ENCODE measurements around the gene CDADC1.

DNA sequence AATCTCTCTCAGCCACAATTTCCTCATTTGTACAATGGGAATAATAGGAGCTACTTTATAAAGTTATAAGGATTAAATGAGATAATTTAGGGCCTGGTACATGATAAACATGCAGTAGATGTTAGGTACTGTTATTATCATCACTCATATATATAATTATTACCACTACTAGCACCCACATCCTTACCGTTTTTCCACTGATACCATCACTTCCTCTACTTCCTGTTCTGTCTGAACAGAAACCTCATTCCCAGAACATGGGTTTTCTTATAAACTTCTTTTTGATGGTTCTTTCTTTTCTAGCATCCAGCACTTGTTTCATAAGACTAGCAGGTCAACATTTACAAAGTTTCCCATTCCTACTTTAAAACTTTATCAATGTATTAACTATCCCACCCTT is 6.3 kb downstream of the CDADC1 start:
- TF ChIP-seq, protein P1, sequence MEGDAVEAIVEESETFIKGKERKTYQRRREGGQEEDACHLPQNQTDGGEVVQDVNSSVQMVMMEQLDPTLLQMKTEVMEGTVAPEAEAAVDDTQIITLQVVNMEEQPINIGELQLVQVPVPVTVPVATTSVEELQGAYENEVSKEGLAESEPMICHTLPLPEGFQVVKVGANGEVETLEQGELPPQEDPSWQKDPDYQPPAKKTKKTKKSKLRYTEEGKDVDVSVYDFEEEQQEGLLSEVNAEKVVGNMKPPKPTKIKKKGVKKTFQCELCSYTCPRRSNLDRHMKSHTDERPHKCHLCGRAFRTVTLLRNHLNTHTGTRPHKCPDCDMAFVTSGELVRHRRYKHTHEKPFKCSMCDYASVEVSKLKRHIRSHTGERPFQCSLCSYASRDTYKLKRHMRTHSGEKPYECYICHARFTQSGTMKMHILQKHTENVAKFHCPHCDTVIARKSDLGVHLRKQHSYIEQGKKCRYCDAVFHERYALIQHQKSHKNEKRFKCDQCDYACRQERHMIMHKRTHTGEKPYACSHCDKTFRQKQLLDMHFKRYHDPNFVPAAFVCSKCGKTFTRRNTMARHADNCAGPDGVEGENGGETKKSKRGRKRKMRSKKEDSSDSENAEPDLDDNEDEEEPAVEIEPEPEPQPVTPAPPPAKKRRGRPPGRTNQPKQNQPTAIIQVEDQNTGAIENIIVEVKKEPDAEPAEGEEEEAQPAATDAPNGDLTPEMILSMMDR (conservative IDR thresholded peaks at IDR 0.05; ENCODE audit: low read depth in 2 of 2), result no peak
- TF ChIP-seq EZH2phosphoT487 (IDR thresholded peaks at IDR 0.05; ENCODE audit: unreplicated experiment) (no peak), POLR2AphosphoS5 (IDR thresholded peaks at IDR 0.05; ENCODE audit: low read depth) (no peak), EZH2 (IDR thresholded peaks at IDR 0.05; ENCODE audit: low read depth, unreplicated experiment) (no peak), ZNF114 (CRISPR knock-in tag; IDR thresholded peaks at IDR 0.05) (no peak), JUNB (IDR thresholded peaks at IDR 0.05; ENCODE audit: unreplicated experiment) (no peak), CREB1 (CRISPR knock-in tag; IDR thresholded peaks at IDR 0.05; ENCODE audit: low read depth) (no peak), STAT1 (IDR thresholded peaks at IDR 0.05; ENCODE audit: unreplicated experiment) (no peak), ZNF331 (CRISPR knock-in tag; IDR thresholded peaks at IDR 0.05; ENCODE audit: low read depth) (no peak)
- TF ChIP-seq, protein P2, sequence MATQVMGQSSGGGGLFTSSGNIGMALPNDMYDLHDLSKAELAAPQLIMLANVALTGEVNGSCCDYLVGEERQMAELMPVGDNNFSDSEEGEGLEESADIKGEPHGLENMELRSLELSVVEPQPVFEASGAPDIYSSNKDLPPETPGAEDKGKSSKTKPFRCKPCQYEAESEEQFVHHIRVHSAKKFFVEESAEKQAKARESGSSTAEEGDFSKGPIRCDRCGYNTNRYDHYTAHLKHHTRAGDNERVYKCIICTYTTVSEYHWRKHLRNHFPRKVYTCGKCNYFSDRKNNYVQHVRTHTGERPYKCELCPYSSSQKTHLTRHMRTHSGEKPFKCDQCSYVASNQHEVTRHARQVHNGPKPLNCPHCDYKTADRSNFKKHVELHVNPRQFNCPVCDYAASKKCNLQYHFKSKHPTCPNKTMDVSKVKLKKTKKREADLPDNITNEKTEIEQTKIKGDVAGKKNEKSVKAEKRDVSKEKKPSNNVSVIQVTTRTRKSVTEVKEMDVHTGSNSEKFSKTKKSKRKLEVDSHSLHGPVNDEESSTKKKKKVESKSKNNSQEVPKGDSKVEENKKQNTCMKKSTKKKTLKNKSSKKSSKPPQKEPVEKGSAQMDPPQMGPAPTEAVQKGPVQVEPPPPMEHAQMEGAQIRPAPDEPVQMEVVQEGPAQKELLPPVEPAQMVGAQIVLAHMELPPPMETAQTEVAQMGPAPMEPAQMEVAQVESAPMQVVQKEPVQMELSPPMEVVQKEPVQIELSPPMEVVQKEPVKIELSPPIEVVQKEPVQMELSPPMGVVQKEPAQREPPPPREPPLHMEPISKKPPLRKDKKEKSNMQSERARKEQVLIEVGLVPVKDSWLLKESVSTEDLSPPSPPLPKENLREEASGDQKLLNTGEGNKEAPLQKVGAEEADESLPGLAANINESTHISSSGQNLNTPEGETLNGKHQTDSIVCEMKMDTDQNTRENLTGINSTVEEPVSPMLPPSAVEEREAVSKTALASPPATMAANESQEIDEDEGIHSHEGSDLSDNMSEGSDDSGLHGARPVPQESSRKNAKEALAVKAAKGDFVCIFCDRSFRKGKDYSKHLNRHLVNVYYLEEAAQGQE (IDR thresholded peaks at IDR 0.05; ENCODE audit: unreplicated experiment), result no peak
- TF ChIP-seq, protein P3, sequence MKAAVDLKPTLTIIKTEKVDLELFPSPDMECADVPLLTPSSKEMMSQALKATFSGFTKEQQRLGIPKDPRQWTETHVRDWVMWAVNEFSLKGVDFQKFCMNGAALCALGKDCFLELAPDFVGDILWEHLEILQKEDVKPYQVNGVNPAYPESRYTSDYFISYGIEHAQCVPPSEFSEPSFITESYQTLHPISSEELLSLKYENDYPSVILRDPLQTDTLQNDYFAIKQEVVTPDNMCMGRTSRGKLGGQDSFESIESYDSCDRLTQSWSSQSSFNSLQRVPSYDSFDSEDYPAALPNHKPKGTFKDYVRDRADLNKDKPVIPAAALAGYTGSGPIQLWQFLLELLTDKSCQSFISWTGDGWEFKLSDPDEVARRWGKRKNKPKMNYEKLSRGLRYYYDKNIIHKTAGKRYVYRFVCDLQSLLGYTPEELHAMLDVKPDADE (IDR thresholded peaks at IDR 0.05), result no peak
- TF ChIP-seq, protein P4, sequence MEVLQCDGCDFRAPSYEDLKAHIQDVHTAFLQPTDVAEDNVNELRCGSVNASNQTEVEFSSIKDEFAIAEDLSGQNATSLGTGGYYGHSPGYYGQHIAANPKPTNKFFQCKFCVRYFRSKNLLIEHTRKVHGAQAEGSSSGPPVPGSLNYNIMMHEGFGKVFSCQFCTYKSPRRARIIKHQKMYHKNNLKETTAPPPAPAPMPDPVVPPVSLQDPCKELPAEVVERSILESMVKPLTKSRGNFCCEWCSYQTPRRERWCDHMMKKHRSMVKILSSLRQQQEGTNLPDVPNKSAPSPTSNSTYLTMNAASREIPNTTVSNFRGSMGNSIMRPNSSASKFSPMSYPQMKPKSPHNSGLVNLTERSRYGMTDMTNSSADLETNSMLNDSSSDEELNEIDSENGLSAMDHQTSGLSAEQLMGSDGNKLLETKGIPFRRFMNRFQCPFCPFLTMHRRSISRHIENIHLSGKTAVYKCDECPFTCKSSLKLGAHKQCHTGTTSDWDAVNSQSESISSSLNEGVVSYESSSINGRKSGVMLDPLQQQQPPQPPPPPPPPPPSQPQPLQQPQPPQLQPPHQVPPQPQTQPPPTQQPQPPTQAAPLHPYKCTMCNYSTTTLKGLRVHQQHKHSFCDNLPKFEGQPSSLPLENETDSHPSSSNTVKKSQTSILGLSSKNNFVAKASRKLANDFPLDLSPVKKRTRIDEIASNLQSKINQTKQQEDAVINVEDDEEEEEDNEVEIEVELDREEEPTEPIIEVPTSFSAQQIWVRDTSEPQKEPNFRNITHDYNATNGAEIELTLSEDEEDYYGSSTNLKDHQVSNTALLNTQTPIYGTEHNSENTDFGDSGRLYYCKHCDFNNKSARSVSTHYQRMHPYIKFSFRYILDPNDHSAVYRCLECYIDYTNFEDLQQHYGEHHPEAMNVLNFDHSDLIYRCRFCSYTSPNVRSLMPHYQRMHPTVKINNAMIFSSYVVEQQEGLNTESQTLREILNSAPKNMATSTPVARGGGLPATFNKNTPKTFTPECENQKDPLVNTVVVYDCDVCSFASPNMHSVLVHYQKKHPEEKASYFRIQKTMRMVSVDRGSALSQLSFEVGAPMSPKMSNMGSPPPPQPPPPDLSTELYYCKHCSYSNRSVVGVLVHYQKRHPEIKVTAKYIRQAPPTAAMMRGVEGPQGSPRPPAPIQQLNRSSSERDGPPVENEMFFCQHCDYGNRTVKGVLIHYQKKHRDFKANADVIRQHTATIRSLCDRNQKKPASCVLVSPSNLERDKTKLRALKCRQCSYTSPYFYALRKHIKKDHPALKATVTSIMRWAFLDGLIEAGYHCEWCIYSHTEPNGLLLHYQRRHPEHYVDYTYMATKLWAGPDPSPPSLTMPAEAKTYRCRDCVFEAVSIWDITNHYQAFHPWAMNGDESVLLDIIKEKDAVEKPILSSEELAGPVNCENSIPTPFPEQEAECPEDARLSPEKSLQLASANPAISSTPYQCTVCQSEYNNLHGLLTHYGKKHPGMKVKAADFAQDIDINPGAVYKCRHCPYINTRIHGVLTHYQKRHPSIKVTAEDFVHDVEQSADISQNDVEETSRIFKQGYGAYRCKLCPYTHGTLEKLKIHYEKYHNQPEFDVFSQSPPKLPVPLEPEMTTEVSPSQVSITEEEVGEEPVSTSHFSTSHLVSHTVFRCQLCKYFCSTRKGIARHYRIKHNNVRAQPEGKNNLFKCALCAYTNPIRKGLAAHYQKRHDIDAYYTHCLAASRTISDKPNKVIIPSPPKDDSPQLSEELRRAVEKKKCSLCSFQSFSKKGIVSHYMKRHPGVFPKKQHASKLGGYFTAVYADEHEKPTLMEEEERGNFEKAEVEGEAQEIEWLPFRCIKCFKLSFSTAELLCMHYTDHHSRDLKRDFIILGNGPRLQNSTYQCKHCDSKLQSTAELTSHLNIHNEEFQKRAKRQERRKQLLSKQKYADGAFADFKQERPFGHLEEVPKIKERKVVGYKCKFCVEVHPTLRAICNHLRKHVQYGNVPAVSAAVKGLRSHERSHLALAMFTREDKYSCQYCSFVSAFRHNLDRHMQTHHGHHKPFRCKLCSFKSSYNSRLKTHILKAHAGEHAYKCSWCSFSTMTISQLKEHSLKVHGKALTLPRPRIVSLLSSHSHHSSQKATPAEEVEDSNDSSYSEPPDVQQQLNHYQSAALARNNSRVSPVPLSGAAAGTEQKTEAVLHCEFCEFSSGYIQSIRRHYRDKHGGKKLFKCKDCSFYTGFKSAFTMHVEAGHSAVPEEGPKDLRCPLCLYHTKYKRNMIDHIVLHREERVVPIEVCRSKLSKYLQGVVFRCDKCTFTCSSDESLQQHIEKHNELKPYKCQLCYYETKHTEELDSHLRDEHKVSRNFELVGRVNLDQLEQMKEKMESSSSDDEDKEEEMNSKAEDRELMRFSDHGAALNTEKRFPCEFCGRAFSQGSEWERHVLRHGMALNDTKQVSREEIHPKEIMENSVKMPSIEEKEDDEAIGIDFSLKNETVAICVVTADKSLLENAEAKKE (CRISPR knock-in tag; IDR thresholded peaks at IDR 0.05), result no peak
